Left cardiac atrium (tissue), 4 donors: ENCODE data around the gene PI4KB. TPM values are rescaled to one million over a fixed set of nuclear protein-coding genes. Genes with fewer than 3 reads are reported as not detected.

Experiments
- ATAC-seq, 2 donors: fragments of 200-7000 bp; cut with Tn5 transposase; one replicate each; pipeline ENCODE4 v1.9.1; 2020; ENCODE audit warnings: mild to moderate bottlenecking in 2 of 2, moderate library complexity in 2 of 2
- DNase-seq: peaks from one replicate; pipeline ENCODE4 v3.0.0-alpha.2; 2020
- intact Hi-C, 2 donors: fragments of 100-400 bp; cut with DNase I; formaldehyde crosslinking; loops; one replicate each; pipeline versions ENCODE4 v1.14.1 to v1.15.1; 2022 to 2023
- total RNA-seq, 2 donors: library from RNA; stranded (reverse); fragmentation: NEBNext Ultra II Directional; extraction: Animal tissue kit (Norgen Biotek cat#: 25700); gene quantifications; one replicate each; pipeline ENCODE4 v1.2.1, GENCODE V29; 2021
- donor health status: DM: no; HTN: yes; CAD: no.
- donor health status: DM: no; HTN: yes; CAD: no; lungs with severe emphysema.
- donor health status: DM: yes; HTN: yes; CAD: no.
- donor health status: Dilated cardiomyopathy.

Gene PI4KB
- total RNA-seq, 2 donors from 2014 or later, result 46.3 to 49.4 TPM

GRCh38 chr1:151347523-151348246, 20.5 kb upstream of the PI4KB start:
- DNase-seq (no peak), ATAC-seq (no peak)
- intact Hi-C loops, result loop anchor here (5.0 to 10.0 kb wide), 2 partner anchors 50 to 153 kb away; partner anchors contain the start of genes PIP5K1A (in 1 of the 2), PSMB4 (in 1 of the 2) and VPS72 (in 1 of the 2)

GRCh38 chr1:151346769-151347522, 19.7 kb upstream of the PI4KB start, which contains the start of gene RFX5:
Gene RFX5 (minus strand): TSS chr1:151347252. CDS start chr1:151346320, 932 bp downstream.
- intact Hi-C loops, result loop anchor here (5.0 to 10.0 kb wide), 2 partner anchors 50 to 152 kb away; partner anchors contain the start of genes PIP5K1A (in 1 of the 2), PSMB4 (in 1 of the 2) and VPS72 (in 1 of the 2)
- peak; percentile 98 for ATAC-seq
- DNase-seq, result peak; percentile 95

GRCh38 chr1:151346082-151346768, 19.0 kb upstream of the PI4KB start:
- intact Hi-C loops, result loop anchor here (5.0 to 10.0 kb wide), 2 partner anchors 51 to 151 kb away; partner anchors contain the start of genes PIP5K1A (in 1 of the 2), PSMB4 (in 1 of the 2) and VPS72 (in 1 of the 2)
- DNase-seq (no peak), ATAC-seq (no peak)

- intact Hi-C loops, result loop anchor here in 1 of 2 donors (5.0 to 10.0 kb wide), 2 partner anchors 42 to 149 kb away; partner anchors contain the start of genes PIP5K1A and VPS72
- DNase-seq (no peak), ATAC-seq (no peak)
Observed at GRCh38 chr1:151344291-151344690, 17.1 kb upstream of the PI4KB start.

DNA sequence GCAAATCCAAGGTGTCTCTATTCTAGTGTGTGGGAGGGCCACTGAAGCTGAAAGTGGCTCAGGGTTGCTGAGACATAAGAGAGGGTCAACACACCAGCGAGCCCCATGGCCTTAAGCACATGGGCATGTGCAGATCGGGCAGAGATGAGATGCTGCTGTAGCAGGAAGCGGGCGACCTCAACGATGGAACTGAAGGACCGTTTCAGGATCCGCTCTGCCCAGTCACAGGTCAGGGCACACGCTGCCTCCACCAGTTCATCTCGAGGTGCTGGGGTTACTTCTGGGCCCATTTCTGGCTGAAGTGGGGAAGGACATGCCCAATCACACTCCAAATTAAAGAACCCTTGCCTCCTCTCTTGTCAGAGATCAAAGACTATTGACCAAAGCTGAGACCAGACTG, 16.4 kb upstream of the PI4KB start:
- ATAC-seq (no peak), DNase-seq (no peak)
- intact Hi-C loops, result loop anchor here in 1 of 2 donors (5.0 to 10.0 kb wide), 2 partner anchors 41 to 149 kb away; partner anchors contain the start of genes PIP5K1A and VPS72

GRCh38 chr1:151342569-151342968, 15.4 kb upstream of the PI4KB start:
- intact Hi-C loops, result loop anchor here in 1 of 2 donors (5.0 to 10.0 kb wide), 2 partner anchors 40 to 148 kb away; partner anchors contain the start of genes PIP5K1A and VPS72
- ATAC-seq (no peak), DNase-seq (no peak)

- DNase-seq, result no peak
- intact Hi-C loops, result loop anchor here in 1 of 2 donors (5.0 to 10.0 kb wide), 2 partner anchors 40 to 147 kb away; partner anchors contain the start of genes PIP5K1A and VPS72
- ATAC-seq, result no peak
Observed at GRCh38 chr1:151342021-151342420, 14.8 kb upstream of the PI4KB start.

- DNase-seq, result no peak
- peak; percentile 86 to 89 for ATAC-seq
- intact Hi-C loops, result loop anchor here (1.0 to 10.0 kb wide), 3 partner anchors 39 to 146 kb away; partner anchors contain the start of genes PIP5K1A (in 1 of the 2) and VPS72 (in 1 of the 2)
Observed at GRCh38 chr1:151340870-151341754, 13.9 kb upstream of the PI4KB start.

DNA sequence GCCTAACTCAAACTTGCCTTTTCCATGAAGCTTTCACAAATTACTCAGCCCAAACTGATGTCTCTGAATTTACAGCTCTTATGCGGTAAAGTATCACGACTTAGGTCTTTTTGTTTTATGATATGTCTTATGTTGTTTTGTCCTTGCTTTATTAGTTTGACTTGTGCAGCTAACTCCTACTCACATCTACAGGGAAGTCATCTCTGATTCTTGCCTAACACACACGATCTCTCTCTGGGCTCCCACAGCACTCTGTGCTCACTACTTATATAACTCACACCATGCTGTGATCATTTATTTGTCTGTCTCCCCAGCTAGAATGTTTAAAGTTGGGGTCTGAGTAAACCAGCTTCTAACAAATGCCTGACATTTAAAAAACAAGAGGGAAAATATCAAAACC, 9.3 kb upstream of the PI4KB start:
- intact Hi-C loops, result no loop called here
- no peak for ATAC-seq

DNA sequence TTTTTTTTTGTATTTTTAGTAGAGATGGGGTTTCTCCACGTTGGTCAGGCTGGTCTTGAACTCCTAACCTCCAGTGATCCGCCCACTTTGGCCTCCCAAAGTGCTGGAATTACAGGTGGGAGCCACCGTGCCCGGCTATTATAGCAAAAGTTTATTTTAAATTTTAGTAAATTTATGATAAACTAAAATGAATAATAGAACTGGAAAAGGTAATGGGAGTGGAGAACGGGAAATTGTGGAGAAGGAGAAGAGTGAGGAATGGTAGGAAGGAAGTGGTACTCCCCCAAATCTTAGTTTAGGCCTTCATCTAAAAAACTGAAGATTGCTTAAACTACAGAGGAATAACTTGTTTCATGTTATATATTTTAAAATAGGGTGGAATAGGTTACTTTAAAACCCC, 7.6 kb upstream of the PI4KB start:
- DNase-seq, result no peak
- ATAC-seq, result no peak
- intact Hi-C loops, result no loop called here

More for the DNA sequence above, 9.3 kb upstream of the PI4KB start:
- no peak for DNase-seq

DNA sequence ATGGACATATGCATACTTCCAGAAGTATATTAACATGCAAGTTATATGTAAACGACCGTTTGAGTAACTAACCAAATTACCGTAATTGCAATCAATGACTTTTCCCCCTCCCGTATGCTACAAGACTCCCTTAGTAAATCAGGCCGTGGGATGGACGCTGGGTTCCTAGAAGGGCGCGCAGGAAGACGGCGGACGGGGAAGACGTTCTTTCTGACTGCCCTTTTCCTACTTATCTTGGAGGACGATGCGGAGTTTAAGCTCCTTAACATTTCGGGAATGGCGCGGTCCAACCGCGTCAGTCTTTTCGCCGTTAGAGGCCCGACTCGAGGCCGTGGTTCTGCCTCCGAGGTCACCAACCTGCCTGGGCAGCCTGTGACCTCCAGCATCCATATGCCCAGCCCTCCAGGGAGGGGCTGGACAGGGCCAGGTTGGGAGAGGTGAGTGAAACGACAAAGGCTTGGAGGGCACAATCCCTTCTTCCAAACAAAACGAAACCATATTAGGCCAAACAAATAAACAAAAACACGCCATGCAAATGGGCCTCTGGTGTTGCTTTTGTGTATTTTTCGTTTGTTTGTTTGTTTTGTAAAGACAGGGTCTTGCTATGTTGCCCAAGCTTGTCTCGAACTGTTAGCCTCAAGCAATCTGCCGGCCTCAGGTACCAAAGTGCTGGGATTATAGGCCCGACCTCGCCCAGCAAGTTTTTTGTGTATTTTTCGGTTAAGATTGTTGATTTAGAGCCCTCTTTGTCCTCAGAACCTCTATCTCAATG, 873 bp upstream of the PI4KB start:
- DNase-seq (no peak), ATAC-seq (peak; percentile 12 to 15)
- intact Hi-C loops, result no loop called here

- DNase-seq (peak; percentile 68), ATAC-seq (peak; percentile 73 to 85)
- intact Hi-C loops, result no loop called here
Observed at GRCh38 chr1:151326619-151327222, 495 bp downstream of the PI4KB start.

GRCh38 chr1:151325646-151326429, 1.4 kb downstream of the PI4KB start:
- DNase-seq, result no peak
- intact Hi-C loops, result no loop called here
- no peak for ATAC-seq

DNA sequence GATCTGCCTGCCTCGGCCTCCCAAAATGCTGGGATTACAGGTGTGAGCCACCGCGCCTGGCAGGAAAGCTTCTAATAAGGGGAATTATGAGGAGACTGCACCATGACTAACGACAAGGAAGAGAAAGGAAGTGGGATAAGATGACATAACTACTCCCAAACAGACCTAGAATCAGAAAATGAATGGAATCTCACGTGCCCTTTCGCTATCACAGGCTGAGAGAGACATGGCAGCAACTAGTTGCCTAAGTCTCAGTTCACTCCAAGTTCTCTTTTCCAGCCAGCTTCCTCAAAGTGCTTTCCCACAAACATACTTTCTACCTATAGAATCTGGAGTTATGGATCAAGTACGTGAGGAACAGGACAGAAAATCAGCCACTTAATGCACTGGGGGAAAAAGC, 2.0 kb downstream of the PI4KB start:
- ATAC-seq (no peak), DNase-seq (no peak)
- intact Hi-C loops, result no loop called here

- DNase-seq (no peak), ATAC-seq (no peak)
- intact Hi-C loops, result no loop called here
Observed at GRCh38 chr1:151324390-151324930, 2.8 kb downstream of the PI4KB start.

- intact Hi-C loops, result no loop called here
- ATAC-seq (no peak), DNase-seq (no peak)
Observed at GRCh38 chr1:151318975-151319374, 8.2 kb downstream of the PI4KB start.
